ENCODE data around the gene ANKRD13B.
"Not testable (repeated sequence)": the region's sequence is repeated elsewhere in the genome, so short reads cannot be mapped to it uniquely, and the experiment has no call there.

ANKRD13B gene

GRCh38 chr17:29592850-29593551 is at the start of gene ANKRD13B:
ANKRD13B (plus strand) TSS chr17:29593132; CDS start chr17:29593622, 490 bp downstream.
- in situ Hi-C loops (cut with MboI; ENCODE audit: low sequenced_read_pairs): no loop called here

- in situ Hi-C loops (cut with MboI; ENCODE audit: low sequenced_read_pairs): no loop called here
Observed at GRCh38 chr17:29544066-29544465, 48.9 kb upstream of the ANKRD13B start.

- in situ Hi-C loops (cut with MboI; ENCODE audit: low sequenced_read_pairs): no loop called here
Observed at GRCh38 chr17:29546085-29546484, 46.8 kb upstream of the ANKRD13B start.

GRCh38 chr17:29546830-29547229 is 46.1 kb upstream of the ANKRD13B start:
- in situ Hi-C loops (cut with MboI; ENCODE audit: low sequenced_read_pairs): no loop called here

GRCh38 chr17:29549177-29549923 is 43.6 kb upstream of the ANKRD13B start:
- in situ Hi-C loops (cut with MboI; ENCODE audit: low sequenced_read_pairs): no loop called here

- in situ Hi-C loops (cut with MboI; ENCODE audit: low sequenced_read_pairs): no loop called here
Observed at GRCh38 chr17:29555840-29556239, 37.1 kb upstream of the ANKRD13B start.

- in situ Hi-C loops (cut with MboI; ENCODE audit: low sequenced_read_pairs): no loop called here
Observed at GRCh38 chr17:29557085-29557738, 35.7 kb upstream of the ANKRD13B start.

- in situ Hi-C loops (cut with MboI; ENCODE audit: low sequenced_read_pairs): no loop called here
Observed at GRCh38 chr17:29557739-29558116, 35.2 kb upstream of the ANKRD13B start.

GRCh38 chr17:29558139-29558538 is 34.8 kb upstream of the ANKRD13B start:
- in situ Hi-C loops (cut with MboI; ENCODE audit: low sequenced_read_pairs): not testable (repeated sequence)

- in situ Hi-C loops (cut with MboI; ENCODE audit: low sequenced_read_pairs): no loop called here
Observed at GRCh38 chr17:29559640-29560039, 33.3 kb upstream of the ANKRD13B start.

- in situ Hi-C loops (cut with MboI; ENCODE audit: low sequenced_read_pairs): no loop called here
Observed at GRCh38 chr17:29560316-29560715, 32.6 kb upstream of the ANKRD13B start.

- in situ Hi-C loops (cut with MboI; ENCODE audit: low sequenced_read_pairs): no loop called here
Observed at GRCh38 chr17:29561554-29562517, 31.1 kb upstream of the ANKRD13B start.

- in situ Hi-C loops (cut with MboI; ENCODE audit: low sequenced_read_pairs): no loop called here
Observed at GRCh38 chr17:29562615-29563014, 30.3 kb upstream of the ANKRD13B start.

- in situ Hi-C loops (cut with MboI; ENCODE audit: low sequenced_read_pairs): no loop called here
Observed at GRCh38 chr17:29563816-29564215, 29.1 kb upstream of the ANKRD13B start.

- in situ Hi-C loops (cut with MboI; ENCODE audit: low sequenced_read_pairs): no loop called here
Observed at GRCh38 chr17:29565643-29566472, 27.1 kb upstream of the ANKRD13B start.

GRCh38 chr17:29566473-29567303 is 26.2 kb upstream of the ANKRD13B start, which contains the start of gene ABHD15:
ABHD15 (minus strand) TSS chr17:29567037; CDS start chr17:29566966, 71 bp downstream.
- in situ Hi-C loops (cut with MboI; ENCODE audit: low sequenced_read_pairs): no loop called here

GRCh38 chr17:29567304-29567553 is 25.7 kb upstream of the ANKRD13B start:
- in situ Hi-C loops (cut with MboI; ENCODE audit: low sequenced_read_pairs): no loop called here

GRCh38 chr17:29567554-29568330 is 25.2 kb upstream of the ANKRD13B start:
- in situ Hi-C loops (cut with MboI; ENCODE audit: low sequenced_read_pairs): no loop called here

All from HL-60/S4 treated with retinoic acid at 250 ng/mL for 4 days and 3 days (cell line).